HG03565 (cell line): ENCODE results near the gene IRS4.

Source experiments
- ATAC-seq: cut with Tn5 transposase; IDR thresholded peaks from one replicate; pipeline ENCODE4 v1.9.1; 2021; ENCODE audit warnings: mild to moderate bottlenecking, moderate library complexity; ENCODE audit not compliant: unreplicated experiment

Gene IRS4

DNA sequence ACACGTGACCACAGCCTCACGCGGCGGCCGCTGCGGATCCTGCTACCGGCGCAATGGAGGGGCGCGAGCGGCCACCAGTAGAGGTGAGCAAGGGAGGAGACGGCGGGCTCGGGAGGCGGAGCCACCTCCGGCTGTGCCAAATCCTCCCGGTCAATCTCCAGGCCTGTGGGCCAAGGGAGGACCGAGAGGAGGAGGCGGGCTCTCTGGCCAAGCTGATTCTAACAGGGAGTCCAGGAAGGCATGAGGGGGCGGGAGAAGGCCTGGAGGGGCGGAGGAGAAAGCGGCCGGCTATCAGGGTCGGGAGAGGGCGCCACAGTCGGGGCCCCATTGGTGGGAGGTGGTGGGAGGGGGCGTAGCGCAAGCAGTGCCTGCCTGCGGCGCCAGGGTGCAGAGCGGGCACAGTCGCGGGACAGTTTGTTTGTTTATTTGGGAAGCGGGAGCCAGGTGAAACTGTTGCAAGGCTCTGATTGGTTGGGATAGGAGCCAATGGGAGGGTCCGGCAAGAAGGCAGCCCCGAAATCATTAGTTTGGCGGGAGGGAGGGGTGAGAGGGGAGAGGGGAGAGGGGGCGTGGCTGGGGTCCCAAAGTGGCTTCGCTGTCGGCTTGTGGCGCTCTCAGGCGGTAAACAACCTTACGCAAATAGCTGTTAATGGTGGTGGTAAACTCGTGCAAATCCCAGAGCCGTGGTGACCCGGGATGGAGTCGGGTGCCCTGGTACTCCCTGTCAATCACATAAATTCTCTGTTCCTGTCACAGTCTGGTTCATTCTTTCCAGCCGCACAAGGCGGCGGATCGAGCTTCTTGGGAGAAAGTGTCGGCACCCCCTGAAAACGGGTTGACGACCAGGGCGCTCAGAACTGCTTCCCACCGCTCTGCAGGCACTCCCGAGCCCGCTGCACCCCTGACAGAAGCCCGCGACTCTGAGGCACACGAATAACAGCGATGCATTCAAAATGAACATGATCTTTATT, at the start of gene IRS4:
TSS of gene IRS4 (minus strand) at position 55 of the 971 bp plus-strand sequence.
- ATAC-seq: no peak

DNA sequence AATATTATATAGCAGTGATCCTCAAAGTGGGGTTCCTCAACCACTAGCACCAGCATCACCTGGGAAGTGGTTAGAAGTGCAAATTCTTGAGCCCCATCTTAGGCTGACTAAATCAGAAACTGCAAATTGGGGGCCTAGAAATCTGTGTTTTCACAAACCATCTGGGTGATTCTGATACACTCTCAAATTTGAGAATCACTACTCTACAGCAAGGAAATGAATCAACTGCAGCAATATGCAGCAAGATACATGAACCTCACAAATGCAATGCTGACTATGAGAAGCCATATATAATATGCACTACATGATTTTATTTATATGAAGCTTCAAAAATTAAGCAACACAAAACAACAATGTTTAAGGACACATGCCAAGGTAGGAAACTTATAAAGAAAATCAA, 36.2 kb upstream of the IRS4 start:
- ATAC-seq: no peak

DNA sequence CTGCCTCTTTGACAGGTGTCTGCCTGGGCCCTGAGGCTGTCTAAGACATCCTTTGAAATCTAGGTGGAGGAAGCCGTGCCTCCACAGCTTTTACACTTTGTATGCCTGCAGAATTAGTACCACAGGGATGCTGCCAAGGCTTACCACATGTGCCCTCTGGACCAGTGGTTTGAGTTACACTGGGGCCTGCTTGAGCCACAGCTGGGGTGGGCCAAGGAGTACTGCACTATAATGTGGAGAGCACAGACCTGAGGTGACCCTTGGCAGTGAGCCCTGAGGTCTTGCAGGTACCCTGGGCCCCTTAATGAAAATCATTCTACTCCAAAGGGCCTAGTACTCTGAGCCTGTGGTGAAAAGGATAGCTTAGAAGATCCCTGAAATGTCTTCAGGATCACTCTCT, 27.2 kb upstream of the IRS4 start:
- ATAC-seq: no peak

DNA sequence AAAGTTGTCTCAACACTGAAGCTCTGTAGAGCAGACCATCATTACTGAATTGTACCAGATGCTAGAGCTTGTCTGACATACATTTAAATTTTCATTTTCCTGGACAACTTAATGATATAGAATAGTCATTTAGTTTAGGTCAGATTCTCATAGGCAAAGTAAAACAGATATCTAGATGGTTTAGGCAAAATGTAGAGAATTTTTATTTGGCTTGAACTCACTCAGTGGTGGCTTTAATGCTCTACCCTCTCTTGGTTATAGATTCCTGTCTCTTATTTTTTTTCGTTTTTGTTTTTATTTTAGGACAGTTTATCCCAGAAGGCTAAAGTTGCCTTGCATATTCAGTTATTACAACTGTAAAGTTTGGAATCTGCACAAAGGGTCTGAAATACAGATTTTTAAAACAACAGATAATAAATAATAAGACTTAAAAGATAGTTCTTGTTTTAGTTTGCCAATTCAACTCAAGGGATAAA, 4.0 kb upstream of the IRS4 start:
- no peak for ATAC-seq

DNA sequence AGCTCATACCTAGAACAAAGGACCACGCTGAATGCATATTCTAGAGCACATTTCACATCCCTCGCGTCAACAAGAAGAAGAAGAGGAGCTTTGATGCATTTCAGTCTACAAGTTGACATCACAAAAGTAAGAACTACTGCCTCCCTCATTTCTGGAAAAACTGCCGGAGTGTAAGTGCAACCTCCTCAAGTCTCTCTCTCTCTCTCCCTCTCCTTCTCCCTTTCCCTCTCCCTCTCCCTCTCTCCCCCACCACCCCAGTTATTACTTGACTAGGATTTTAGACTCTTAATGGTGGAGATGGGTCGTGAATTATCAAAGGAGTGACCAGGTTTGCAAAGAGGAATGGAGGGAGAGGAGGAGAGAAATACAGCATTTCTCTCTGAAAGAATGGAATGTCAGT, 1.4 kb upstream of the IRS4 start:
- no peak for ATAC-seq

DNA sequence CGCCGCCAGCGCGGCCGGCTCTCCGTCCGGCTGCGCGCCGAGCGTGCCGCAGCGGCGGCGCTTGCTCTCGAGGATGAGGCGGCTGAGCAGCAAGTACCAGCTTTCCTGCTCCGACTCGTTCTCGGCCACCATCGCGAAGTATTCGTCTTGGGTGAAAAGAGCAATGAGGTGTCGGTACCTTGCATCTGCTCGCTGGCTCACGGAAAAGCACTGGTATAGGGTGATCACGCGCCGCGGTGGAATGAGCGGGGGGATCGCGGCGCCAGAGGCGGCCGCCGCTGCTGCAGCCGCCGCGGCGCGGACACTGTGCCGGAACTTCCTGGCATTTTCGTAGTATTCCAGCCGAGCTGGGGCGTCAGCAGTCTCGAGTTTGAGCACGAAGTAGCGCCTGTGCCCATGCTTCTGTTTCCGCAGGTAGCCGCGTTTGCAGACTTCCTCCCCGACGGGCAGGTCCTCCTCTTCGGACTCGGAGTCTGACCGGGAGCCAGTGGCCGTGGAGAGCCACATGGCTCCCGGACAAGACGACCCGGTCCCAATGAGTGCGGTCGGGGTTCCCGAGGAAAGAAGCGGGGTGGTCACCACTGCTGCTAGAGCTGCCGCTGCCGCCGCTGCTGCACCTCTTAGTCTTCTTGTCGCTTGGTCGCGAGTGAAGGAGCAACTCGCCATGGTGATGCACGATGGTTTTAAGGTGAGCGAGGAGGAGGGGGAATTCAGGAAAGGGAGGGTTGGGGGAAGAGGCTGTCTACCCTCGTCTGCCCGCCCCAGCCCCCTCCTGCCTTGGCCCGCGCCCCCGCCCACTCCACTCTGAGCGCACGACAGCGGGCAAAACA, 469 bp downstream of the IRS4 start:
- no peak for ATAC-seq

DNA sequence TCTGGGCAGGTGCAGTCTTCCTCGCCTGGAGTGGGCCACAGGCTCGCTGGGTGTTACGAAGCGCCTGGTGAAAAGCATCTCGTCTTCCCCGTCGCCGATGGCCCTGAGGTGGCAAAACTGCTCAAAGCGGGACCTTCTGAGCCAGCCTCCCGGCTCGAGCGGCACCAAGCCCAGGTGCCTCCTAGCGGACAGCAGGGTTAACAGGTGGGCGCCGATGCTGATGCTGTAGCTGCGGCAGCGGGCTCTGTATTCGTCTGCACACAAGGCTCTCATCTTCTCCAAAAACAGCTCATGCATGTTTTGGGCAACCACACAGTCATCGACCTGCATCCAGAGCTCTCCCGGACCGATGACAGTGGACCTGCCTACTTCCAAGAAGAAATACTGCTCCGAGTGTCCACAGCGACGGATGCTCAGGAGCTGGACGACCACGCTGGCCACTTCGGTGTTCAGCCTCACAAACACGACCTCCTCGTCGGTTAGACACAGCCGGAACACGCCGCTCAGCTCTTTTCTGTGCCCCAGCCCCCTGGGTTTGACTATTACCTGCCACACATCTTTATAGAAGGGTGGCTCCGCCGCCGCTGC, 1.2 kb downstream of the IRS4 start:
- no peak for ATAC-seq

DNA sequence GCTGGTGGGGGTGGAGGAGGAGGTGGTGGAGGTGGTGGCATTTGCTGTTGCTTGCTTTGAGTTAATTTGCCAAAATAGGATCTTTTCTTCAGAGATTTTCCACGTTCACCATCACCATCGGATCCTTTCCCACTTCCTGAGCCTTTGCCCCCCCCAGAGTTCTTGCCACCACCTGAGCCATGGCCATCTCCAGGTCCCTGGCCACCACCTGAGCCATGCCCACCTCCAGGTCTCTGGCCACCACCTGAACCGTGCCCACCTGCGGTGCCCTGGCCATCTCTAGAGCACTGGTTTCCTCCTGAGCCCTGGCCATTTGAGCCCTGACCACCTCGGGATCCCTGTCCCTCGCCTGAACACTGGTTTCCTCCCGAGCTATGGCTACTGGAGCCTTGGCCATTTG, 1.9 kb downstream of the IRS4 start:
- no peak for ATAC-seq

DNA sequence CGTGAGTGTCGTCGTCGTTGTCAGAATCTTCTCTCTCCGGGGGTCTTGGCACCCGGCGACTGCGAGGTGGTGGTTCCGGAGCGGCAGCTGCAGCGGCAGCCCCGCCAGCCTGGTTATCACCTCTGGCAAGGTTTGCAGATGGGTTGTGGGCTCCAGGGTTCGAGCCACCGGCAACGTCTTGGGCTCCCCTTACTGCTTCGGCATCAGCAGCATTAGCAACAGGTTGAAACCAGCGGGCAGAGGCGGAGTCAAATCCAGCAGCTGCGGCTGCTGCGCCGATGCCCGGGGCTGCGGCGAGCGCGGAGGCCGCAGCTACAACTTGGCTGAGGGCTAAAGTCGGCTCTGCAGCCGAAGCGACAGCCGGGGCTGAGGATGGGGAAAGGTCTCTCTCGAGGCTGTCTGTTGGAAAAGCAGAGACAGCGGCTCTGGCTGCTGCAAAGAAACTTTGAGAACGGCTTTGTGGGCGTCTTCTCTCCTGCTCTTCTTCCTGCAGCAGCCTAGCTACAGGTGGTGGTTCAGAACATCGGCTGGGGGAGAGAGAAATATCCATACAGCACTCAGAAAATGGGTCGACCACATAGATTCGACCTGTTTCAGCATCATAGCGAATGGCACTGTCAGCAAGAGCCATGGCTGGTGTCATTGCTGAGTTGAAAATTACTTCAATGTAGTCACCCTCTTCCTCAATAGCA, 3.6 kb downstream of the IRS4 start:
- ATAC-seq: no peak

DNA sequence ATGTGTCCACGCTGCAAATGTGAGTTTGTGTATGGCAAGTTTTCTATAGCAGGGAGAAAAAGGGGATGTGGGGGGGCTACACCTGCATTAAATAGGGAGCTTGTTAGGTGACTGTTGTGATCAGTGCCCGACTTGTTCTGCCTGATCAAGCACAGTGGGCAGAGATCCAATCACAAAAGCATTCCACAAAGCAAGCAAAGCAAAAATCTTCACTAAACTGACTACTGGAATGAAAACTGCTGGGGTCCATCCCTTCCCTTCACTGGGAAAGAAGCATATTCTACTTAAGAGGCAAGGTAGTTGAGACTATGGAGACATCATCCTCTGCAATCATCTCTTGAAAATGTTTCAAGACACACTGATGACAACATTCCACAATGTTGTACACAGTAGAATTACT, 5.2 kb downstream of the IRS4 start:
- ATAC-seq: no peak

DNA sequence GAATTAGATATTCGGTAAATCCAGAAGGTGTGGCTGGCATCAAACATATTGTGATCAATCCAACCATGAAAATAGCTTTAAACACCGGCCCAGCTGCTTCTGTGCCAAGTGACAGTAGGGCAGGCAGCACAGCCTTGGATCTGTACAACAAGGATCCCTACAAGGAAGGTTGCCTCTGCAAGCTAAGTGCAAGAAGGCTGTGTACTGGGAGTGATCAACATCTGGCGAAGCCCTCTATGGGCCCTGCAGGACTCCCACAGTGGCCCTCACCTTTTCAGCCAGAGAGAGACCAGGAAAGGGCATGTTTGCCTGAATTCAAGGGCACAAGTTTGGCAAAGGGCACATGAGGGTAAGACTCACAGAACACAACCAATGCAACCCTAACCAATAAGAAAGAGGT, 9.6 kb downstream of the IRS4 start:
- ATAC-seq: no peak

DNA sequence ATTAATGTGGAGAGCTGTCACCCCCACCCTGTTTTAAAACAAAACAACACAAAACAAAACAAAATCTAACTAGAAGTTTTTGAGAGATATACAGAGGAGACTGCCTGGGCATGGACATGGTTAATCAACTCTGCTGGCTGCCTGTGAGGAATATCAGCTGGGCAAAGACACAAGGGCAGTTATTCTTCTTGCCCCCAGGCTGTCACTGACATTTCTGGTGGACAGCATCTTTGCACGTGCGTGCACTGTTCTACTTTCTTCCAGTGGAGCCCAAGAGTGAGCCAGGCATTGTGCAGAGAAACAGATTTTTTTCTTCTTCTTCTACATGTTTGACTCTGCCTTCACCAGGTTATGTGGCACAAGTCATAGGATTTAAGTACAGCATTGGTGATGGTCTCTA, 13.8 kb downstream of the IRS4 start:
- ATAC-seq: no peak

DNA sequence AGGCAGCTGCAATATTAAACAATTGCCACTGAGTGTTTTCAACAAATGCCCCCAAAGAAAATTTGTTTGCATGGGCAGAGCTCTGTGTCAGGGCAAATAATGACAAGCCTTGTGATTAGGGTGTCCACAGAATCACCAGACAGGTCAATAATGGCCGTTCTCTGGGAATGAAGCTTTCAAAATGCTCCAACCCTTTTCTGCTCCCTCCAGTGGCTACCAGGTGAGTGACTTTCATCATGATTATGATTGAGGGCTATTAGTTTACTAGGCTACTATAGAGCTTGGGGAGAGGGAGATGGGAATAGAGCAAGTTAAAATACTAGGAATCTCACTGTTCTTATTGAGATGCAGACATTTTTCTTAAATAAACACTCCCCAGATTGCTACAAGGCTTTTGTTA, 23.5 kb downstream of the IRS4 start:
- no peak for ATAC-seq

DNA sequence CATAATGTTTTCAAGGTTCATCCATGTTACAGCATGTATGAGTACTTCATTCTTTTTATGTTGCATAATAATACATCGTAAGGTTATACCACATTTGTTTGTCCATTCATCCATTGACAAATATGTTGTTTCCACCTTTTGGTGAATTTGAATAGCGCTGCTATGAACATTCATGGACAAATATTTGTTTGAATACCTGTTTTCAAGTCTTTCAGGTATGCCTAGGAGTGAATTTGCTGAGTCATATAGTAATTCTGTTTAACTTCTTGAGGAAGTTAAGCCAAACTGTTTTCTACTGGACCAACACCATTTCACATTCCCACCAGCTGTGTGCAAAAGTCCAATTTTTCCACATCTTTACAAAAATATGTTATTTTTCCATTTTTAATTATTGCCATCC, 31.5 kb downstream of the IRS4 start:
- ATAC-seq: no peak

DNA sequence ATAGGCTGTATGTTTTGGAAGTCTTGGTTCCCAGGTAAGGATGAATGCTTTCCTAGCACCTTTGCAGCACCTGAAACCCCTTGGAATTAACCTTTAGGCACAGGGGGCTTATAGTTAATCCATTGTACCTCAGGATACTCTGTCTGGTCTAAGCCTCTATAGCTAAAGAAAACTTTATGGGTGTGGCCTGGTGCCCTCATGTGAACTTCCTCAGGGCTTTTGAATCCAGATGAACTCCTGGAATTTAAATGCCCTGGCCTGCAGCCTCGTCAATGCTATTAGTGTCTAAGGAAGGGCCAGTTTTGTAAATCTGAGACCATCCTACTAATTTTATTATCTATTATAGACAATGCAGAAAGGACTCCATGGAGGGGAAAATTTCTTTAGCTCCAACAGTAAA, 33.8 kb downstream of the IRS4 start:
- no peak for ATAC-seq

DNA sequence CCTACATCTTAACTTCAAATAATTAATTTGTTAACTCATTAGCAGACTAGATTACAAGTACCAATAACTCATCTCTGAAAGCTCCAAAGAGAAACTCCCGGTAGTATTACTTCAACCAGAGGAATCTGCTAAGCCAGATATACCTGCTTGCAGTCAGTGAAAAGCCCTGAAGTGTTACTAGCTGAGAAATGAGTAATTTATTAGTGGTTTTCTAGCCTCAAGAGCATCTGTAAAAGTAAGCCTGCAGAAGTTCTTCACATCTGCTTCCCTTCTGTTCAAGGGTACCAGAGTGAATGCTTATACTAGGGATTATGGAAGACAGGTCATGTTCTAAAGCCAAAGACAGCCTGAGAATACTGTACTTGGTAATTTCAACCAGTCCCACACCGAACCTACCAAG, 34.7 kb downstream of the IRS4 start:
- ATAC-seq: no peak

DNA sequence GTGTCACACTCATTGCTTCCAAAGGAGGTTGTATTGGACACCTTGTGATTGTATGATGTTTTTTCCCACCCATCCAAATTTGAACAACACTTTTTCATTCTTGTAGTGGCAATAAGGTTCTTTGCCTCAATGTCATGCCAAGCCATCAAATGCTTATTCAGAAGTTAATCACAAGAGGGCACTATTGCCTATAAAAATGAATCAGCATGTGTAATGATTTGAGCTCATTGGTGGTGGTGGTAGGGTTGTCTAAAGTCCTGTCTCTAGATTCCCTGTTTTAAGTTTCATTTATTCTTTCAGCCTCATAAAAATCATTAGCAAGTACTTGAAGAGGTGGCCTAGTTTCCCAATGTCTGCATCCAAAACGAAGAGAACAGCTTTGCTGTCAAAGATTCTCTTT, 37.0 kb downstream of the IRS4 start:
- no peak for ATAC-seq

DNA sequence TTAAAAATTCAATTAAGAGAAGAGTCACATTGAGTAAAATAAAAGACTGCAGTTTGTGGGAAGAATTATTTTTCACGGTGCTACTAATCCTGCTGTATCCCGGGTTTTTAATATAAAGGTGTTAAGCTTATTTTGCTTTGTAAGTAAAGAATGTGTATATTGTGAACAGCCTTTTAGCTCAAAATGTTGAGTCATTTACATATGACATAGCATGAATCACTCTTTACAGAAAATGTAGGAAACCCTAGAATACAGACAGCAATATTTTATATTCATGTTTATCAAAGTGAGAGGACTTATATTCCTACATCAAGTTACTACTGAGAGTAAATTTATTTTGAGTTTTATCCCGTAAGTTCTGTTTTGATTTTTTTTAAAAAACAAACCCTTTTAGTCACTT, 39.7 kb downstream of the IRS4 start:
- ATAC-seq: no peak
